Activated naive CD8-positive, alpha-beta T cell treated with anti-CD3 and anti-CD28 coated beads for 36 hours (primary cell): ENCODE data around the gene HACD3. TPM values are rescaled to one million over a fixed set of nuclear protein-coding genes. Genes with fewer than 3 reads are reported as not detected.

Source experiments
- DNase-seq: peaks from one replicate; pipeline ENCODE4 v3.0.0; 2021
- H3K27ac Mint-ChIP-seq: one replicate; pipeline ENCODE4 v1.8.0; 2022; ENCODE audit warnings: mild to moderate bottlenecking, moderate library complexity, mixed read lengths
- H3K27me3 Mint-ChIP-seq: one replicate; pipeline ENCODE4 v1.8.0; 2022; ENCODE audit warnings: mild to moderate bottlenecking, mixed read lengths
- H3K36me3 Mint-ChIP-seq: one replicate; pipeline ENCODE4 v1.8.0; 2021; ENCODE audit warnings: mild to moderate bottlenecking, mixed read lengths
- H3K4me1 Mint-ChIP-seq: one replicate; pipeline ENCODE4 v1.8.0; 2021; ENCODE audit warnings: mixed read lengths
- H3K4me3 Mint-ChIP-seq: one replicate; pipeline ENCODE4 v1.8.0; 2022; ENCODE audit warnings: mild to moderate bottlenecking, moderate library complexity, mixed read lengths
- H3K9me3 Mint-ChIP-seq: one replicate; pipeline ENCODE4 v1.8.0; 2022; ENCODE audit warnings: mixed read lengths
- total RNA-seq, 2 experiments: library from RNA; stranded (reverse); gene quantifications; one replicate each; pipeline ENCODE4 v1.2.3, GENCODE V29; 2021

The HACD3 gene
- total RNA-seq, 2 experiments from 2014 or later, result 43.7 to 46.5 TPM

DNA sequence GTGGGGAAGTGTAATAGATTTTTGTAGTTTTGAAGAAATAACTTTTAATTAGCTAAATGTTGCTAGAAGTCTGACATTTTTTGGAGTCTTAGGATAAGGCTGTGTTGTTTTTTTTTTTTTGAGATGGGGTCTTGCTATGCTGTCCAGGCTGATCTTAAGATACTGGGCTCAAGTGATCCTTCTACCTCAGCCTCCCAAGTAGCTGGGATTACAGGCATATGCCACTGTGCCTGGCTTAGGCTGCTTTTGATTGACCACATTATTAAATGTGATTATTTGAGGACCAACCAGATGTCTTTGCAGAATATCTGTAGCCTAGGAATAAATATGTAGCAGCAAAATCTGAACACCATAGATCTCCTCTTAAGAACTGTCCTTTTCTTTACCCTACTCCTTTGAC lies 29.7 kb downstream of the HACD3 start:
- Mint-ChIP-seq H3K27me3 (no peaks in the 10 kb centered on the region), H3K9me3 (no peaks in the 10 kb centered on the region), H3K4me3 (no peak overlapping the region), H3K36me3 (peaks cover 33% of the 10 kb centered on the region), H3K4me1 (no peaks in the 10 kb centered on the region), H3K27ac (no peak overlapping the region)
- DNase-seq, result no peak

DNA sequence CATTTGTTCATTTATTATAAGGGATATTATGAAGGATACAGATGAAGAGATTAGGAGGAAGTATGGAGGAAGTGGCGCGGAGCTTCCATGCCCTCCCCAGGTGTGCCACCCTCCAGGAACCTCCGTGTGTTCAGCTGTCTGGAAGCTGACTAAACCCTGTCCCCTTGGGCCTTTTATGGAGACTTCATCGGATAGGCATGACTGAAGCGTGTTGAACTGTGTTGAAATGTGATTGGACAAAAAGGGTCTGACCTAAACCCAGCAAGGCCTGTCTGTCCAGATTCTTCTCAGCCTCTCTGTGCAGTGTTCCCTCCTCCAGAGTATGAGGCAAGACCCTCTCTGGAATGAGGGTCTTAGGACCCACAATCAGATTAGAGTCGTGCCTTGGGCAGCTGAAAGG lies 31.7 kb downstream of the HACD3 start:
- Mint-ChIP-seq H3K4me3 (no peak overlapping the region), H3K27me3 (no peaks in the 10 kb centered on the region), H3K4me1 (no peaks in the 10 kb centered on the region), H3K36me3 (peaks cover 49% of the 10 kb centered on the region), H3K9me3 (no peaks in the 10 kb centered on the region), H3K27ac (no peak overlapping the region)
- DNase-seq, result no peak

DNA sequence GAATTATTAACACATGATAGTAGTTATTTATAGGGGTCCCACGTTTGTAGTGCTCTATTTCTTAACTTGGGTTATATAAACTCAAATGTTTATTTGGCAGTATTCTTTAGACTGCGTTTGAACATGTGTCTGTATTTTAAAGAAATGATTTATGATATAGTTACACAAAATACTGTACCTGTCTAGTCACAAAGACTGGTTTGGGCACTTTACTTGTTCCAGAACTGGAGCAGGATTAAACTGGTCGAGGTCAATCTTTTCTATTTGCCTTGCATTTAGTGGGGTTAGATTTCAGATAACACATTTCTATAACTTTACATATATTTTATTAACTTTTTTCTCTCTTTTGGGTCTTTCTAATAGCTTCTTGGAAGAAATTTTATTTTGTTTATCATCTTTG lies 39.5 kb downstream of the HACD3 start:
- Mint-ChIP-seq H3K27me3 (no peaks in the 10 kb centered on the region), H3K4me3 (no peak overlapping the region)
- no peak for DNase-seq

DNA sequence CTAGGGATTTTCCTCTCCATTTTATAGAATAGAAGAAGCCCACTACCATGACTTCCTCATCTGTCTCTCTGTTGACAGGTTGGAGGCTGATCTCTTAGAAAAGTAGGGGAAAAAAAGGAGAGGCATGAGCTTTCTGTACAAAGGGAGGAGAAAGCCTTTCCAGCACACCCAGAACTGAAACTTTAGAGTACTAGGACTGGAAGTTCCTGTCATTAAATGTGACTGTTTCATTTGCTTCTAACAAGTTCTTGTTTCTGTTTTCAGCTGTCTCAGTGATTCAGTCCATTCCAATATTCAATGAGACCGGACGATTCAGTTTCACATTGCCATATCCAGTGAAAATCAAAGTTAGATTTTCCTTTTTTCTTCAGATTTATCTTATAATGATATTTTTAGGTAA lies 41.7 kb downstream of the HACD3 start:
- Mint-ChIP-seq H3K27me3 (no peaks in the 10 kb centered on the region), H3K4me3 (no peak overlapping the region), H3K27ac (no peak overlapping the region), H3K9me3 (no peaks in the 10 kb centered on the region), H3K4me1 (peaks cover 2% of the 10 kb centered on the region), H3K36me3 (peaks cover 15% of the 10 kb centered on the region)
- DNase-seq, result no peak

More for the DNA sequence above, 39.5 kb downstream of the HACD3 start:
- H3K27ac Mint-ChIP-seq, result no peak overlapping the region
- H3K9me3 Mint-ChIP-seq, result no peaks in the 10 kb centered on the region
- peaks cover 27% of the 10 kb centered on the region for H3K36me3 Mint-ChIP-seq
- H3K4me1 Mint-ChIP-seq, result peaks cover 2% of the 10 kb centered on the region

DNA sequence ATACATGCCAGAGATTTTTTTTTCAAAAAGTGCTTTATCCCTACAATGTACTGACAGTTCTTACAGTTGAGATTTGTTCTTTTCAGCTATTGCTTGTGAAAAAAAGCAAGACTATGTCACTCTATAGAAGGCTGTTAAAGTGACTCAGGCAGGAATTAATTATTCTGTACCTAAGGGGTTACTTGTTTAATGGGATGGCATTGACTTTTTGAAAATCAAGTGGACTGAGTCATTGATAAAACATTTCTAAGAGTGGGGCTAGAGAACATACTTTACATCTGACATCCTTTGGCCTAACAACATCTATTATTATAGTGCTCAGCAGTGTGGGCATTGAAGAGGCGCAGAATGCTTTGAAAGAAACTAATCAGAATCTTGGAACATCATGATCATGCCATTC lies 46.4 kb downstream of the HACD3 start:
- Mint-ChIP-seq H3K27ac (peak overlapping the region; percentile 10), H3K4me1 (peaks cover 3% of the 10 kb centered on the region), H3K4me3 (no peak overlapping the region), H3K36me3 (peaks cover 16% of the 10 kb centered on the region), H3K27me3 (no peaks in the 10 kb centered on the region), H3K9me3 (no peaks in the 10 kb centered on the region)
- no peak for DNase-seq

DNA sequence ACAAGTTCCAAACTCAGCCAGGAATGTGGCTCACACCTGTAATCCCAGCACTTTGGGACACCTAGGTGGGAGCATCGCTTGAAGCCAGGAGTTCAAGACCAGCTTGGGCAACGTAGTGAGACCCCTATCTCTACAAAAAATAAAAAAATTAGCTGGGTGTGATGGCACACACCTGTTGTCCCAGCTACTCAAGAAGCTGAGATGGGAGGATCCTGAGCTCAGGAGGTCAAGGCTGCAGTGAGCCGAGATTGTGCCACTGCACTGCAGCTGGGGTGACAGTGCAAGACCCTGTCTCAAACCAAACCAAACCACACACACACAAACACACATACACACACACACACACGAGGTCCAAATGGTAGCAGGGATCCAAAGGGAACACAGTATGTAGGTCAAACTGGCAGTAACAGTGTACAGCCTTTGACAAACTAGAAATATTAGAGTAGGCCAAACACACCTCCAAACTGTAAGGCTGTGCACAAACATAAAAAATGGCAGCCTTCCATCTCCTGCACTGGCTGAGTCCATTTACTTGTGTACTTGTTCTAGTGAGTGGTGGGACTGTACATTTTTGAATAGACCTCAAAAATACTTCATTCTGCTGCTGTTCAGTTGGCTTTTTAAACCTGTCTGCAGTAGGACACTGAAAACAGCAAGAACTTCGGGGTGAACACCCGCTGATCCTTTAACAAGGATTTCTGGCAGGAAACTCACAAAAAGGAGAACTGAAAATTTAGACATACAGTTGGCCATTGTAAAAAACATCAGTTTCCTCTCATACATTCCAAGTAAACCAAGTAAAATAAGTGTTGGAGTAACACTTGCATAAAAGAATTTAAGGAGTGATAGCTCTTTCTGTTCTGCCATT lies 47.1 kb downstream of the HACD3 start:
- Mint-ChIP-seq H3K27ac (no peak overlapping the region), H3K4me1 (peaks cover 3% of the 10 kb centered on the region), H3K9me3 (no peaks in the 10 kb centered on the region), H3K4me3 (no peak overlapping the region), H3K36me3 (peaks cover 23% of the 10 kb centered on the region), H3K27me3 (no peaks in the 10 kb centered on the region)
- DNase-seq, result no peak

DNA sequence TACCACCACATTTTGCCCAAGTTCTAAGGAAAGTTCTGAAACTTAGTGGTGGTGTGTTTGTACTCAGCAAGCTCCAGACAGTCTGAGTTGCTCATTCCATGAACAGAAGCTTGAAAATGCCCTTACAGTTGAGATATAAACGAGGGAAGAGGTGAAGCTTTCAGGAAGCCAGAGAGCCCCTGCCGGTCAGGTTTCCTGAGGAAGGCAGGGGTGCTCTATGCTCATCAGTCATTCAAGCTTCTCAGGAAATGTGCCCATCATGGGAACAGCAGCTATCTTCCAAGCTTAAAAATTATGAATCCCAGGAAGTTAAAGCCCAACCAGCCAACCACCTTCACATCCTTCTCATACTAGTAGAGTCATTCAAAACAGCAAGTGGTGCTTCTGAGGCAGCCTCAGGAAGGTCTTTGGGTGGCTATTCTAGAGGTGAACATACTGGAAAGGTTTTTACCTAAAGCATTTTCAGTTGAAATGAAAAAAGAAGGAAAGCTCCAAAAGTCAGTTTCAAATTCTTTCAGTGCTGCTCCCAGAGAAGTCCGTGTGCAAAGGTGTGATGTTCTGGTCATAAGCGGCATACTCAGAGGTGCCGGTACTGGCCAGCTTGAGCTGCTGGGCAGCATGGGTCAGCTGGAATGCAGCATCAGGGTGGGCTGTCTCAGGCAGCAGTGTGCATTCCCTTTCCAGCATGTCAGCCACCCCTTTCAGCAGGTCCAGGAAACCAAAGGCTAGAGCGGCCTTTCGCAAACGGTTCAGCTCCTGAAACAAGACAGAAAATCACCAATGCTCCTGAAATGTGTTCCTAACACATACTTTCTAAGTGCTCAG lies 48.9 kb downstream of the HACD3 start:
- Mint-ChIP-seq H3K9me3 (no peaks in the 10 kb centered on the region), H3K27ac (peak overlapping the region; percentile 54), H3K4me1 (peaks cover 14% of the 10 kb centered on the region), H3K36me3 (peaks cover 32% of the 10 kb centered on the region), H3K4me3 (no peak overlapping the region), H3K27me3 (no peaks in the 10 kb centered on the region)
- no peak for DNase-seq

DNA sequence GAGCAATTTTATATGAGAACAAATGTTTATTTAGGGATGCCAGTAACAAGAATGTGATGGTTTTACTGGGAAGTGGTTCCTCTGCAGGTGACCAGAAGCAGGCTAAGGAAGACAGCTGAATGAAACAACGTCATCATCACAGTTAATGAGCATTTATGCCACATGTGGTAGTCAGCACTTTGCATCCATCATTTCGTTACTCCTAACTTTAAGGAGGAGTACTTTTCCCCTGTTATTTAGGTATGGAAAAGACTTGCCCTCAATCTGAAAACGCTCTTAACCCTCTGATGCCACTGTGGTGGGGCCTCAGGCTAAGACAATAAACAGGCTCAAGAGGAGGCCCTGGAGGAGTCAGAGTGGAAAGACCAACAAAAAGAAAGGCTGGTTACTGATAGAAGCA lies 49.5 kb downstream of the HACD3 start:
- no peaks in the 10 kb centered on the region for H3K27me3 Mint-ChIP-seq
- H3K9me3 Mint-ChIP-seq, result no peaks in the 10 kb centered on the region
- peak overlapping the region; percentile 38 for H3K27ac Mint-ChIP-seq
- H3K36me3 Mint-ChIP-seq, result peaks cover 35% of the 10 kb centered on the region
- H3K4me1 Mint-ChIP-seq, result peaks cover 20% of the 10 kb centered on the region
- H3K4me3 Mint-ChIP-seq, result no peak overlapping the region
- DNase-seq, result no peak

DNA sequence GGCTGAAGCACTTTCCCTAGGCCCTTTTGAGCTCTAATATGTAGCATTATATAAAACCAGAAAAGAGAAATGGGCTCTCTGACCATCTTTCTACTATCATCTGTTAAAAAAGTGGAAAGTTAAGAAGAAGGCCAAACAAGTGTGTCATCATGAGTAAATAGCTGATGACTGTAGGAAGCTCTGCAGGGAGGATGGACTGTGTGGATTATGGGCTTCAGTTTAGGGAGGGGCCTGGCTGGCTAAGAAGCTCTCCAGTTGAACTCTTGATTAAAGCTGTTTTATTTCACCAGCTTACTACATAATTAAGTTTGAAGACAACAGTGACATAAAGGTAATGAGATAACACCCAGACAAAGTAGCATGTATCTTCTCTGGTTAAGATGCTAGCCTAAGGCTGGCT lies 50.0 kb downstream of the HACD3 start:
- no peak overlapping the region for H3K27ac Mint-ChIP-seq
- H3K4me3 Mint-ChIP-seq, result no peak overlapping the region
- H3K36me3 Mint-ChIP-seq, result peaks cover 36% of the 10 kb centered on the region
- H3K4me1 Mint-ChIP-seq, result peaks cover 22% of the 10 kb centered on the region
- DNase-seq, result no peak
- no peaks in the 10 kb centered on the region for H3K27me3 Mint-ChIP-seq
- no peaks in the 10 kb centered on the region for H3K9me3 Mint-ChIP-seq

DNA sequence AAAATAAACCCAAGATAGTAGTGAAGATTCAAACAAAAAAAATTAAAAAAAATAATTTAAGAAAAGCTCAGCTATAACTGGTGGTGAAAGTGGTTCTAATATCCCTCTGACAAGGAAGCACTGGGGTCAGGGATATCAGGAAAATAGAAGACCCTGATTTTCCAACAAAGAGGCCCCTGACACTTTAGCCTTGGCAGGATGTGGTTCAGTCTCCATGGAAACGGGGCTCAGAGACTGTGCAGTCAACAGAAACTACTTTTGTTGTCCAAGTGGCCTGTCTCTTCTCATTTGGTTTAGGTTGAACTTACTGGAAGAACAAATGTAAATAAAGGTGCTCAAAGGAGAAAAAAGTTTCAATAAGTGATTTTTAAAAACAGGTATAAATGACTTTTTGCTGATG lies 53.4 kb downstream of the HACD3 start:
- no peaks in the 10 kb centered on the region for H3K9me3 Mint-ChIP-seq
- peak; percentile 47 for DNase-seq
- peaks cover 28% of the 10 kb centered on the region for H3K4me1 Mint-ChIP-seq
- no peaks in the 10 kb centered on the region for H3K27me3 Mint-ChIP-seq
- H3K27ac Mint-ChIP-seq, result peak overlapping the region; percentile 67
- H3K36me3 Mint-ChIP-seq, result peaks cover 42% of the 10 kb centered on the region
- no peak overlapping the region for H3K4me3 Mint-ChIP-seq

DNA sequence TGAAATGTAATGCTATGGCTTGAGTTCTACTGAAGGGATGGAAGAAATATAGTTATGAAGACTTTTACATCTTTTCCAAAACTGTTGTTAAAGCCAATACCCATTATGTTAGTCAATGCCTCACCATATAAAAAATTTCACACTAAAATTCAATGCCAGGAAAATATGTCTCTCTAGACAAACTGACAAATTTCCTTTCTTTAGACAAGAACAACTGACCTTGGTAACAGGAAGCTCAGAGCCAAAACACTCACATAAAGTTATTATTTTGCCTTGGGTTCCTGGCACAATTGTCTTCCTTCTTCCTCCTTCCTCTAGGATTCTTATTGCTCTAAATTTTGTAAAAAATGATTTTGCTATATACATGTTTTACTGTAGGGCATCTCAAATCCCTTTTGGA lies 54.0 kb downstream of the HACD3 start:
- H3K27me3 Mint-ChIP-seq, result no peaks in the 10 kb centered on the region
- no peak overlapping the region for H3K4me3 Mint-ChIP-seq

DNA sequence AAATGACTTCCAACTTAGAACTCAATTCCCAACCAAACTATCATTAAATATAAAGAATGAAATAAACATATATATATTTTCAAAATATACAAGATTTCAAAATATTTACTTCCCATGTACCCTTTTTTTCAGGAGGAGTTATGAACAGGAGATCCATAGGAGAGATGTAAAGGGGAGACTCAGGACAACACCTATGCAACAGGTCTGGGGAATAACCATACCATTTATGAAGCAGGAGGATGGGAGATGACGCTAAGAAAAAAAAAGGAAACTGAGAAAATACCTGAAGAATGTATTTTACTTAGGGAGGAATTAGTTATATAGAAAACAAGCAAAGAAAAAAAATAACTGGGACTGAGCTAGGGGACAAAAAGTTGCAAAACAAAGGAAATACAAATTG lies 56.8 kb downstream of the HACD3 start:
- Mint-ChIP-seq H3K4me3 (no peak overlapping the region), H3K9me3 (no peaks in the 10 kb centered on the region), H3K36me3 (peaks cover 44% of the 10 kb centered on the region), H3K27me3 (no peaks in the 10 kb centered on the region), H3K4me1 (peaks cover 26% of the 10 kb centered on the region), H3K27ac (no peak overlapping the region)
- DNase-seq, result no peak

More for the DNA sequence above, 54.0 kb downstream of the HACD3 start:
- no peak for DNase-seq
- peak overlapping the region; percentile 9 for H3K27ac Mint-ChIP-seq
- peaks cover 26% of the 10 kb centered on the region for H3K4me1 Mint-ChIP-seq
- H3K36me3 Mint-ChIP-seq, result peaks cover 42% of the 10 kb centered on the region
- H3K9me3 Mint-ChIP-seq, result no peaks in the 10 kb centered on the region

DNA sequence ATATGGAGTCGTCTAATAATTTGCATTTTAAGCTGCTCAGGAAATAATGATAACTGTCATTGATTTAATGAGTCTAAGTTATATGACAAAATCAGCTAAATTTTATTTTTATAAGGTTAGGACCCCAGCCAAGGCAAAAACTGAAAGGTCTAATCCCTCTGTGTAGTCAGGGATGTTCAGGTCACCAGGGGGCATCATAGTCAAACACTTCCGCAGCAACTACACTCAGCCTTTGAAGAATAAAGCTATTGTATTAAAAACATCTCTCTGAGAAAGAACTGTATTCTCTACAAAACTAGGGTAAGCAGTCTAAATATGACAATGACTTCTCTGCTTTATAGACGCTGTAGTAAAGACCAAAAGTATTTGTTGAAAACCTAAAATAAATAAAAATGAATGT lies 65.7 kb downstream of the HACD3 start:
- no peak overlapping the region for H3K4me3 Mint-ChIP-seq
- no peak overlapping the region for H3K27ac Mint-ChIP-seq
- no peaks in the 10 kb centered on the region for H3K4me1 Mint-ChIP-seq
- no peaks in the 10 kb centered on the region for H3K27me3 Mint-ChIP-seq
- H3K36me3 Mint-ChIP-seq, result peaks cover 11% of the 10 kb centered on the region
- no peaks in the 10 kb centered on the region for H3K9me3 Mint-ChIP-seq
- no peak for DNase-seq

DNA sequence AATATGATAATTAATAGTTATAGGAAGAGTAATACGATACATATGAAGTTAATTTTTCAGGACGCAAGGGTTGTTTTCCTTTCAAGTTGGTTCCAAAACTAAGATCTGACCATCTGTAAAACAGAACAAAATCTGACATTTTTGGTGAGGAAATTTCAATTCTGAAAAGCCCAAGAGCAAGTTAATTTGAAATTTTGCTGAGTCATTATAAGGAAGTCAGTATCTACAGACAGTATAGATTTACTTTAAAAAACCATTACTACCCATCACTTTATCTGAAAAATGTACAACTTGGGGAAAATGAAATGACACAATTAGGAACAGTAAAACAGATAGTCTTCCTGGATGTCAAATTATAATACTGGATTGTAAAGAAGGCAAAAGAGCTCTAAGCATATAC lies 68.2 kb downstream of the HACD3 start:
- peak overlapping the region; percentile 30 for H3K27ac Mint-ChIP-seq

DNA sequence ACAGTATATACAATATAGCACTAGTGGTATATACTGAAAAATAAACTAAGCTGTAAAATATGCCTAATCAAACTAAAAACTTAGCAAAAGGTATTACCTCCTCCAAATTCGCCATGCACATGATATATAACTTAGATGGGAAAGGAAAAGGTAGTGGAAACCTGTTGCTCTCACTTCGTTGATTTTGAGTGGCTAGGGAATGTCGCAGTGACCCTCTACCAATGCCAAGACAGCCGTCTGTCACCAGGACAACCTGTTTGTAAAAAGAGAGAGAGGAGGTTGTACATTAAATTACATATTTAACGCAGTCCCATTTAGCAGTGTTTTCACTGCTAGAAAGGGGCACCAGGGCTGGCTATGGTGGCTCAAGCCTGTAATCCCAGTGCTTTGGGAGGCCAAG lies 69.4 kb downstream of the HACD3 start:
- H3K27ac Mint-ChIP-seq, result no peak overlapping the region
- no peaks in the 10 kb centered on the region for H3K27me3 Mint-ChIP-seq
- peaks cover 8% of the 10 kb centered on the region for H3K36me3 Mint-ChIP-seq
- H3K9me3 Mint-ChIP-seq, result no peaks in the 10 kb centered on the region
- no peak overlapping the region for H3K4me3 Mint-ChIP-seq
- no peaks in the 10 kb centered on the region for H3K4me1 Mint-ChIP-seq
- no peak for DNase-seq

More for the DNA sequence above, 68.2 kb downstream of the HACD3 start:
- Mint-ChIP-seq H3K27me3 (no peaks in the 10 kb centered on the region), H3K4me3 (no peak overlapping the region), H3K36me3 (peaks cover 8% of the 10 kb centered on the region), H3K9me3 (no peaks in the 10 kb centered on the region), H3K4me1 (no peaks in the 10 kb centered on the region)
- no peak for DNase-seq
